HG03575 (cell line): ENCODE measurements around the gene PYY.
"Not testable (repeated sequence)": the region's sequence is repeated elsewhere in the genome, so short reads cannot be mapped to it uniquely, and the experiment has no call there.

ENCODE experiments used
- ATAC-seq: cut with Tn5 transposase; IDR thresholded peaks from one replicate; pipeline ENCODE4 v1.9.1; 2021; ENCODE audit not compliant: unreplicated experiment, insufficient number of reproducible peaks, low FRiP score; ENCODE audit errors: extremely low read depth

PYY gene

DNA sequence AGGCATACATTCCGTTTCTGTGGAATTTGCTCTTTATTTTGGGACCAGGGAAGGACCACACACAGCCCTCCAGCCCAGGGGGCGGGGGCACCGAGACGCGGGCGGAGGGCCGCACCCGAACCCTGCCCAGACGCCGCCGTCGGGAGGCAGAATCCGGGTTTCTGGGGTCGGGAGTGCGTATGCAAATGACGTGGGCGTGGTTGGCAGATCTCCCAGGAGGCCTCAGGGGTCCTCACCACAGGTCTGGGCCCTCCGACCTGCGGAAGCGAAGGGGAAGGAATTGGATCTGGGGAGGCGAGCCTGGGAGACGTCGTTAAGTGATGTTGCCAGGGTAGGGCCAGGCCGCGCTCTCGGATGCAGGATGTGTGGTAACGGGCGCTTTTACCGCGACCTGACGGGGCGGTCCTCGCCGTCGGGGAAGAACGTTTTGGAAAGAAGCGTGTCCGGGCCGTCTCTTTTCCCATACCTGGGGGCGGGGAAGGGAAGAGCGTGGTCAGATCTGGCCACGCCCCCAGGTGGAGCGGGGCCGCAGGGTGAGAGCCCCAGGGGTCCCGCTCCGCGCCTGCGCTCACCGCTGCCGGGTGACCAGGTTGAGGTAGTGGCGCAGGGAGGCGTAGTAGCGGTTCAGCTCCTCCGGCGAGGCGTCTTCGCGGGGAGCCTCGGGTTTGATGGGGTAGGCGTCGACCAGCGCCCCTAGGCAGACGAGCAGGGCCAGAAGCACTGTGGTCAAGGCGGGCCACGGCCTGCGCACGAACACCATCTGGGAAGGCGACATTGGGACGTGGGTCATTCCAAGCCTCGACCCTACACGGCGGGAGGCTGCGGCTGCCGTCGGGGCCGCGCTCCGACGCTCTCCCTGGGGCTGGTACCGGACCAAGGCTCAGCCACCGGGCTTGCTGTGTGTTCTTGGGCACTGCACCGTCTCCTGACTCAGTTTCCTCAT, 745 bp downstream of the PYY start:
- ATAC-seq = no peak

DNA sequence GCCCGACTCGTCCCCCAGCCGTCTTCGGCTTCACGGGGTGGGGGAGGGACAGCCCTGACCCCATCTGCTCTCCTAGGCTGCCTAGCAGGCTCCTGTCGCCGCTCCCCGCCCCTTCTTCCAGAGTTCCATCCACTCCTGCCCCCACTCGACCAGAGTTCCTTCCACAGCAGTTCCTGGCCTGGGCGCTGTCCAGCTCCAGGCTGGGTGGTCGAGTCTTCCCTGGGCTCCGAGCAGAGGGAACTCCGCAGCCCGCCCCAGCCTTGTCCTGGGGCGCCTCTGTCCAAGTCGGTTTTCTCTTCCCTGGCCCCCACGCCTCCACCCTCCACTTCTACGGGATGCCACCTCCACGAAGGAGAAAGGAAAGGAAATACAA, 1.4 kb downstream of the PYY start:
- ATAC-seq = no peak

DNA sequence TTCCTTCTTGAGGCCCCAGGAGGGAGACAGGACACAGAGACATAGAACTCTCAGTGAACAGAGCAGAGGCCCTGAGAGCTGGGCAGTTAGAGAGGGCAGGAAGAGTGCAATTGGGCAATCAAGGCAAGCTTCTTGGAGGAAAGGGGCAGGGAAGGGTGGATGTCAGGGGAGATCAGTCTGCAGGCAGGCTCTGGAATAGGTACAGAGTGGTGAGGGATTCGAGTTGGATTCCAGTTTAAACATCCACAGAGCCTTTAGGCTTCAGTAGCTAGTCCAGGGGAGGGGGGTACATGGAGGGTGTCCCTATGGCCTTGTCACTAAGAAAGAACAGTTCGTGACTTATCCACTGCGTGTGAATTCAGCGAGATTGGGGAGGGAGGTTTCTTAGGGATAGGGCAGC, 2.0 kb downstream of the PYY start:
- ATAC-seq = no peak

DNA sequence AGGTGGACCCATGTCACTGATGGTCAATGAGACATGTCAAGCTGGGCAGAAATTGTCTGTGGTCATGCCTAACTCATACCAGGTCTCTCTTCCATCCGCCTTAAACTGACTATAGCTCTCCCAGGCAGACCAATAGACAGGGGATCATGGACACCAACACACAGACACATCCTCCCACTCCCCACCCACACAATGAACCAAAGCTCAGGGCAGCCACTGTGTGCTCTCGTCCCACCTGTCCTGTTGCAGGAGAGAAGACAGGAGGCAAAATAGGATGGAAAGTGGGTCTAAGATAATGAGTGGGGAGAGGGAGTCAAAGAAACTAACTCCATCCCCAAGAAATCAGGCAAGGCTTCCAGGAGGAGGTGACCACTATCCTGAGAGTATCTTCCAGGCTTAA, 3.2 kb downstream of the PYY start:
- ATAC-seq = no peak

DNA sequence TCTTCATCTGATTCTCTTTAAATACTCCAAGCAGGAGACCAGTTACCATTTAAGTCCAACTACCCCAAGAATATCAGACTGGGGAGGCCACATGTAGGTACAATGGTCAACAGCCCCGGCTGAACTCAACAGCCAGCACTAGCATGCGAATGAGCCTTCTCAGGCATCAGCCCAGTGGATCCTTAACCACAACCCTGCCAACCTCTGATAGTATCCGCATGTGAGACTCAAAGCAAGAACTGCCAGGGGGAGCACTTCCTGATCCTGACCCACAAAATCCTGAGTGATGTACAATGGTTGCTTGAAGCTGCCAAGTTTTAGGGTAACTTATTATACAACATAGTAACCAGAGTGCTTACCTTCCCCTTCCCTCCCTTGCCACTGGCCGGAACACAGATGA, 4.0 kb downstream of the PYY start:
- no peak for ATAC-seq

DNA sequence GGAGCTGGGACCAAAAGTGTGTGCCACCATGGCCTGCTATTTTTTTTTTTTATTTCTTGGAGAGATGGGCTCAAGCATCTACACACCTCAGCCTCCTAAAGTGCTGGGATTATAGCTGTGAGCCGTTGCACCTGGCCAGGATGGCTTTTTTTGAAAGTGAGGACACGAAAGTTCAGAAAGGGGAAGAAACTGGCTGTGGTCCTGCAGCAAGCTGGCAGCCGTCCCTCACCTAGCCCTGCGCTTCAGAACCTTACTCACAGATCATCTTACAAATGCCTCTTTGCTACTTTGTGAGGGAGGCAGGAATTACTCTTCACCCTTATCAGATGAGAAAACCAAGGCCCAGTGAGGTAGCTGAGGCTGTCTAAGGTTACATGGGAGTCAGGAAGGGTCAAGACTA, 7.0 kb downstream of the PYY start:
- no peak for ATAC-seq

DNA sequence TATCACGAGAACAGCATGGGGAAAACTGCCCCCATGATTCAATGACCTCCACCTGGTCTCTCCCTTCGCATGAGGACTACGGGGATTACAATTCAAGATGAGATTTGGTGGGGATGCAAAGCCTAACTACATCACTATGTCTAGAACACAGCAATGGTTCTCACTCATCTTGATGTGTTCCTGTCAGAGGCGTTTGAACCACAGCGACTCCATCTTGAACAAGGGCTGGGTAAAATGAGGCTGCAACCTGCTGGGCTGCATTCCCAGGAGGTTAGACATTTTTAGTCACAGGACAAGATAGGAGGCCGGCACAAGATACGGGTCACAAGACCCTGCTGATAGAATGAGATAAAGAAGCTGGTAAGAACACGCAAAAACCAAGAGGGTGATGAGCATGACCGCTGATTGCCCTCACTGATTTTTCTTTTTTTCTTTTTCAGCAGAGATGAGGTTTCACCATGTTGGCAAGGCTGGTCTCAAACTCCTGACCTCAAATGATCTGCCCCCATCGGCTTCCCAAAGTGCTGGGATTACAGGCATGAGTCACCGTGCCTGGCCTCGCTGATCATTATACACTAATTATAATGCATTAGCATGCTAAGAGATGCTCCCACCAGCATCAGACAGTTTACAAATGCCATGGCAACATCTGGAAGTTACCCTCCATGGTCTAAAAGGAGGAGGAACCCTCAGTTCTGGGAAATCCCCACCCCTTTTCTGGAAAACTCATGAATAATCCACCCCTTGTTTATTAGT, 8.5 kb downstream of the PYY start:
- ATAC-seq = no peak

DNA sequence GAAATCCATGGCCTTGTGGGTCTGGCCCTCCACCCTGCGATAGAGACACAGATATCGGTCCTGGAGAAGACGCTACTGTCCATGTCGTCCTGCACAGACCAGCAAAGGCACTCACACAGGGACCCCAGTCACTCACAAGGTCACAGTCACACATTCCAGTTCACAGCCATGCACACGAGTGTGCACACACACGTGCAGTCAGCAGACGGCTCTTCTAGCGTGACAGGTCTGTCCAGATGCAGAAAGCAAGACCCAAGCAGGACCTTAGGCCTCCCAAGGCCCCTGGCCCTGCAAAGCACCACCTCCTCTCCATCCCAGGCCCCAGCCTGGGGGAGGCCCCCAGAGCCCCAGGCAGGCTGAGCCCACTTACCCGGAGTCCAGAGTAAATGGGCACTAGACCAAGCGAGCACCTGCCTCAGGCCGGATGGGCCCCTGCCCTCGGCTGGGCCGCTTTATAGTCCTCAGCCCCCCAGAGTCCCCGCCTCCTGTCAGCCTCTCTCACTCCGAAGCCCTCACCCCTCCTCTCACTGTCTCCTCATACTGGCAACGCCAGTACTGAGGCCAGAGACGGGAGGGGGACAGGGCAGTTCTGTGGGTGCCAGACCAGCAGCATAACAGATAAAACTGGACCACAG, 11.6 kb downstream of the PYY start, which contains the start of gene PPY:
PPY (minus strand) TSS at position 426 of the 635 bp plus-strand sequence. CDS start 822 bp downstream, outside the sequence.
- no peak for ATAC-seq

DNA sequence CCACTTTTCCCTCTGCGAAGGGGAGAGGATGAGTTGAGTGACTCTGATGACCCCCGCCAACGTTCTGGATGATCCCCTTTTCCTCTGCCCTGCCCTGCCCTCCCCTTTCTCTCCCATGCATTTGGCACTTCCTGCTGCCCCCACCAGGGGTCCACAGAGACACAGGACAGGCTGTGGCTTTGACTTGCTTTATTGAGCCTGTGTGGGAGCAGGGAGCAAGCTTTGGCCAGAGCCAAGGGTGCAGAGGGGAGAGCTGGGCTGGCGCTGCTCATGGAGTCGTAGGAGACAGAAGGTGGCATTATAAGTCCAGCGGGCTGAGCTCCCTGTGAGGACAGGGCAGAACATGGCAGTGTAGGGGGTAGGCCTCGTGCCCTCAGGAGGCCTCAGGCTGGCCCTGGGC, 13.1 kb downstream of the PYY start:
- ATAC-seq = no peak

DNA sequence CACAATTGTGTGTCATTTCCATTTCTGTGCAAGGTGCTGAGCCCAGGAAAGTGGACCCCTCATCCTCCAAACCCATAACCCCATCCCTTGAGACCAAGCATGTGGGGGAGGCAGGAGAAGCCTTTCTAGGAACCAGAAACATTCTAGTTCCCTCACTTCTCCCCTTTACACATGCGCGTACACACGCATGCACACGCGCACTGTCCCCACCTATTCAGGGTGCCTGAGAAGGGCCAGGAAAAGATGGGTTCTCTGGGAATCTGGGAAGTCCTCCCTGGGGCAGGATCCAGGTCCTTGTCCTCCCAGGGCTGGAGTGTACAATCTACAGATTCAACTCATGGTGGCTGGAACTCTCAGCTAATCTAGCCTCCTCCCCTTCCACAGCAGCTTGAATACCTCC, 13.9 kb downstream of the PYY start:
- no peak for ATAC-seq

DNA sequence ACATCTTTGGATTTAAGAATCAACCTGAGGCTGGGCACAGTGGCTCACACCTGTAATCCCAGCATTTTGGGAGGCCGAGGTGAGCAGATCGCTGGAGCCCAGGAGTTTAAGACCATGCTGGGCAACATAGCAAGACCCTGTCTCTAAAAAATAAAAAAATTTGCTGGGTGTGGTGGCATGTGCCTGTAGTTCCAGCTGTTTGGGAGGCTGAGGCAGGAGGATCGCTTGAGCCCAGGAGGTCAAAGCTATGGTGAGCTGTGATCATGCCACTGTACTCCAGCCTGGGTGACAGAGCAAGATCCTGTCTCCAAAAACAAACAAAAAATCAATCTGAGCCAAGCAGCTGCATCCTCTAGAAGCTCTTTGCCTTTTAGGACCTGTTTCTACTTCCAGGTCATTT, 14.3 kb downstream of the PYY start:
- ATAC-seq = not testable (repeated sequence)

DNA sequence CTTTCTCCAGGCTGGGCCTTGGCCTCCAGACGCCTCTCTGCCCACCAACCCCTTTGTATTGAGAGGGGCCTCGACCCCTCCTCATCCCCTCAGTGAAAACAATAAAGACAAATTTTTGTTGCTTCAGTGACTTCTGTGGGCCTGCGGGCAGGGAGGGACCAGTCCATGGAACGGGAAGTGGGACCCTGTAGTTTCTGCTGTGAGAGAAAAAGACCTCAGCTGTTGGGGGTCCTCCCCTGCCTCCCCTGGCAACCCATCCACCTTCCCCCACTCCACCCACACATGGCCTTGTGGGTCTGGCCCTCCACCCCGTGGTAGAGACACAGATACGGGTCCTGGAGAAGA, 14.9 kb downstream of the PYY start:
- ATAC-seq = no peak

DNA sequence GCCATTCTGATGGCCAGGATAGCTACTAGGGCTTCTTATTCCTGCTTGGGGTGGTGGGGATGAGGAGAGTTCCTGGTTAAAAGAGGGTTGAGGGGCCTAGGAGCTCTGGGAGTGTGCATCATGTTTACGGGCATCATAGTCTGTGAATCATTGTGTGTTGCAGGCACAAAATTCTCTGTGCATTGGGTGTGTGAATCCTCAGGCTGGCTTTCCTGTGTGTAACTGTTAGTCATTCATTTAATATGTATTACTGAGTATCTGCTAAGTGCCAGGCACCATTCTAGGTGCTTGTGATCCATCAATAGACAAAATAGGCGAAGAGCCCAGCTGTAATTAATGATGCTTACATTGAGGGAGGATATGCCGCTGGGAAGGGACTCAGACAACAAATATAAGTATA, 17.3 kb downstream of the PYY start:
- no peak for ATAC-seq

DNA sequence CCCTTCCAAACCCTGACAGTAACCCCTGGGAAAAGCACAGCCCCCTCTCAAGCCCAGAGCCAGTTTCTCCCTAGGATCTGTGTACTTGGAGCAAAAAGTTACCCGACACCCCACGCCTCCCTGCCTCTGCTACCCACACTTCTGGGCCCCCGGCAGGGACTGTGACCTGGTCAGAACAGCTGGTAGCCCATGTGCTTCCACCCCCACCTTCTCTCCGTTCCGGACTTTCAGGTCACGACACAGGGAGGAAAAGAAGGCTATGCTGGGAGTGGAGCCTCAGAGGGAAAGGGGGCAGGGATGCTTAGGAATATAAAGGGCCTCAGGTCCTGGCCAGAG, 17.8 kb downstream of the PYY start:
- ATAC-seq = no peak

DNA sequence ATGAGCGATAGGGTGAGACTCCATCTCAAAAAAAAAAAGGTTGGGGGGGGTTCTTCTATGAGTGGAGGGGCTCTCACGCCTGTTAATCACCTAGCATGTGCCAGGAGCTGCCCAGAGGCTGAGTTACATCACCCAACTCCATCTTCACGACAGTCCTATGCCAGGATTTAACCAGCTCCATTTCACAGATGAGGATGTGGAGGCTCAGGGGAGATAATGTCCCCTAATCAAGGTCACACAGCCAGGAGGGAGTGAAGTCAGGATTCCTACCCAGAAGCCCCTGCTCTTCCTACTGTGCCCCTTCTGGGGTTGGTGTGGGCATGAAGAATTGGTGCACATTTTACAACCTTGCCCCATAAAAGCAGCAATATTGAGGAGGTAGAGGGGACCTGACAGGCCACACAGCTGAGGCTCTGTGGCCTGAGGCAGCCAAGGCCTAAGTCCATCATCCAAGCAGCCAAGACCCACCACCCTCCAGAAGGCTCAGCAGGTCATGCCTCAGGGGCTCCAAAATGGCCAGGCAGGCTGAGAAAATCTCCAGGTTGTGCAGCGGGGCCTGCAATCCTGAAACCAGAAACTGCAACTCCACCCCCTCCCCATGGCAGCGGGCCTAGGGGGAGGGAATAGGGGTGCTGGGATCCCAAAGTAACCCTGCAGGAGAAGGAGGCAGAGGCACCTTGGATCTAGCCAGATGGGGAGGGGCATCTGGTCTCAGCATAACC, 18.4 kb downstream of the PYY start:
- no peak for ATAC-seq

DNA sequence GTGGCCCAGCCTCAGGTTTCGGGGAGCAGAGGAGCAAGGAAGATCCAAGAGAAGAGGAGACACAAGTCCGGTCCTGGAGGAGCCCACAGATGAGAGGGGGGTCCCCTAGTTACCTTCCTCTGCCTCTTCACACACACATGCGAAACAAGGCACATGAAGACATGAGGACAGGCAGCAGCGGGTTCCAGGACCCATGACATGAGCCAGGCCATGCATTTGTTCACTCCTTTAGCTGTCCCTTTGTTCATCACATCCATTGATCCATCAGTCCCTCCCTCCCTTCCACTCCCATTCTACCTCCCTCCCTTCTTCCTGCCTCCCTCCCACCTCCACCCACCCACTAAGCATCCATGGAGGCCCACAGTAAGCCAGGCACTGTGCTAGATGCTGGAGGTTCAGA, 20.8 kb downstream of the PYY start:
- ATAC-seq = no peak

DNA sequence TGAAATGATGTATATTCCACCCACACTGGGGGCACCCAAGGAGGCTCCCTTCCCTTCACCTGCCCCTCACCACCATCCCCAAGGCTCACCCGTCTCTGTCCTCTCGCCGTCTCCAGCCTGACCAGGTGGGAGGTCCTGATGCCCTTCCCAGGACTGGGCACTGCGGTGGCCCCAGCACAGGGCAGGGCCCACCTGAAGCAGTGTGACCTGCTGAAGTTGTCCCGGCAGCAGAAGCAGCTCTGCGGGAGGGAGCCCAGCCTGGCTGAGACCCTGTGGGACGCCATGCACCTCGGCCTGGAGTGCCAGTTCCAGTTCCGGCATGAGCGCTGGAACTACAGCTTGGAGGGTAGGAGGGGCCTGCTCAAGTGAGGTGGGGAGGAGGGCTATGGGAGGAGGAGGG, 21.4 kb downstream of the PYY start:
- no peak for ATAC-seq

DNA sequence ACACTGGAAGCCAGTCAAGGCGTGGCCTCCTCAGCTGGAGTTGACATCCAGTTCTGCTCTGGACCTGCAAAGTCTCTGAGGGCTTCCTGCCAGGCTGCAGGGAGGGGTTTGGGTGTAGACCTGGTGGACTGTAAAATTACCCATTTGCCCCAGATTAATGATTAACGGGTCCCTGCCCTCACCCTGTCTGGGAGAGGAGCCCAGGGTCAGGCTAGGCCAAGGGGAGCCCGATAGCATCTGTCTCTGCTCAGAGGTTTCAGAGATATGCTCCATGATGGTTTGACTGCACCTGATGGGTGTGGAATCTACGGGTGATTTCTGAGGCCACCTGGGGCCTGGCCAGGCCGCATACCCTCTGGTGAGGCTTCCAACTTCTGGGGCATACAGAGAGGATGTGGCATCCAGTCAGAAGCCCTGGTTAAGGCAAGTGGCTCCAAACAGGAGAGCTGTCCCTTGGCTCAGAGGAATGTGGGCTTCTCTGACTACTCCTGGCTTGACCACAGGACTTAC, 22.6 kb downstream of the PYY start:
- no peak for ATAC-seq

DNA sequence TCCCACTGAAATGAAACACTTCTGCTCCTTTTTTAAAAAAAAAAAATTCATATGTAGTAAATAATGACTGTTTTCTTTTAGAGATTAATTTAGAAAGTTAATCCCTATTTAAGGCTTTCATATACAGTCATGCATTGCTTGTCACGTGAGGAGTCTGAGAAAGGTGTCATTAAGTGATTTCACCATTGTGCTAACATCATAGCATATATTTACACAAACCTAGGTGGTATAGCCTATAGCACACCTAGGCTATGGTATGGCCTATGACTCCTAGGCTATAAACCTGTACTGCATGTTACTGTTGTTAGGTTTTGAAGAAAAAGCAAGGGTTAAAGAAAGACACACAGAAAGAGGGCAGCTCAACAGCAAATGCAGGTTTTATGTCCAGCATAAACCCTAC, 25.1 kb downstream of the PYY start:
- ATAC-seq = no peak
